Measurements from ENCODE around the gene UBE2F.

DNA sequence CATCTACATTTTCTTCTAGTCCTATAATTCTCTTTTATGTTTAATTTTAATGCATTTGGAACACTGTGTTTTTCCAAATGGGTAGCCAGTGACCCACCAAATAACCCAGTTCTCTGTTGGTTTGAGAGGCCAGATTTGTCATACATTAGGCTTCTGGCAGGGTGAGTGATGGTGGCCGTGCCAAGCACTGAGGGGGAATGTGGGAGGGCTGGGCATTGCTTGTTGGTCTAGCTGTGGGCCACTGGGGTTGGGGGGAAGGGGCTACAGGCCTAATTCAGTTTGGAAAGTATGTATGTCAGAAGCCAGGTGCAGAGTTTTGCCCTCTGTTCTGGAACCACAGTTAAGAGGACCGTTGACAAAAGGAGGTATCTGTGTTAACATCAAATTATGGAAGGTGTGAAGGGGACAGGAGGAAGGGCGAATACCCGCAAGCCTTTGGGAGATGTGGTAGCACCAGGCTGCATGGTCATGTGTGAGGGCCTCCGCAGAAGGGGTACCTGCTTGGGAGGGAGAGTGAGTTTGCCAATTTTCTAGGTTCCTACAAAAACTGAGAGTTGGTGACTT is 55.9 kb downstream of the UBE2F start:
- TF ChIP-seq, protein P1, sequence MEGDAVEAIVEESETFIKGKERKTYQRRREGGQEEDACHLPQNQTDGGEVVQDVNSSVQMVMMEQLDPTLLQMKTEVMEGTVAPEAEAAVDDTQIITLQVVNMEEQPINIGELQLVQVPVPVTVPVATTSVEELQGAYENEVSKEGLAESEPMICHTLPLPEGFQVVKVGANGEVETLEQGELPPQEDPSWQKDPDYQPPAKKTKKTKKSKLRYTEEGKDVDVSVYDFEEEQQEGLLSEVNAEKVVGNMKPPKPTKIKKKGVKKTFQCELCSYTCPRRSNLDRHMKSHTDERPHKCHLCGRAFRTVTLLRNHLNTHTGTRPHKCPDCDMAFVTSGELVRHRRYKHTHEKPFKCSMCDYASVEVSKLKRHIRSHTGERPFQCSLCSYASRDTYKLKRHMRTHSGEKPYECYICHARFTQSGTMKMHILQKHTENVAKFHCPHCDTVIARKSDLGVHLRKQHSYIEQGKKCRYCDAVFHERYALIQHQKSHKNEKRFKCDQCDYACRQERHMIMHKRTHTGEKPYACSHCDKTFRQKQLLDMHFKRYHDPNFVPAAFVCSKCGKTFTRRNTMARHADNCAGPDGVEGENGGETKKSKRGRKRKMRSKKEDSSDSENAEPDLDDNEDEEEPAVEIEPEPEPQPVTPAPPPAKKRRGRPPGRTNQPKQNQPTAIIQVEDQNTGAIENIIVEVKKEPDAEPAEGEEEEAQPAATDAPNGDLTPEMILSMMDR (IDR thresholded peaks at IDR 0.05), result no peak
- no peak for TF ChIP-seq POLR2A (IDR thresholded peaks at IDR 0.05)
